HEK293 (cell line): ENCODE measurements around the gene RRP1.

Experiments used
- AEBP2 ChIP-seq: fragments of 450-650 bp; formaldehyde crosslinking; IDR thresholded peaks from 2 replicates; pipeline ENCODE4 v1.5.1; 2016; ENCODE audit warnings: missing biosample characterization, missing genetic modification characterization, borderline replicate concordance
- ATF2 ChIP-seq: fragments of 450-650 bp; formaldehyde crosslinking; IDR thresholded peaks from 2 replicates; pipeline ENCODE4 v1.5.1; 2016; ENCODE audit warnings: missing biosample characterization, missing genetic modification characterization, low read depth
- FEZF1 ChIP-seq: fragments of 450-650 bp; formaldehyde crosslinking; IDR thresholded peaks from 2 replicates; pipeline ENCODE4 v1.5.1; 2016; ENCODE audit warnings: missing biosample characterization, missing genetic modification characterization
- GLIS2 ChIP-seq: fragments of 450-650 bp; formaldehyde crosslinking; IDR thresholded peaks from 2 replicates; pipeline ENCODE4 v1.5.1; 2016; ENCODE audit warnings: missing biosample characterization, missing genetic modification characterization
- IKZF3 ChIP-seq: fragments of 450-650 bp; IDR thresholded peaks from 2 replicates; pipeline ENCODE4 v1.5.0; 2018; ENCODE audit warnings: missing biosample characterization, mild to moderate bottlenecking, missing genetic modification characterization, moderate library complexity
- KLF10 ChIP-seq: fragments of 450-650 bp; IDR thresholded peaks from 2 replicates; pipeline ENCODE4 v1.5.1; 2018; ENCODE audit warnings: missing biosample characterization, mild to moderate bottlenecking, missing genetic modification characterization
- MEIS1 ChIP-seq: sonication (generic); formaldehyde crosslinking; IDR thresholded peaks from 2 replicates; pipeline ENCODE4 v1.8.1; 2022; ENCODE audit warnings: missing genetic modification reagents, mild to moderate bottlenecking, borderline replicate concordance
- MYNN ChIP-seq: fragments of 450-650 bp; formaldehyde crosslinking; IDR thresholded peaks from 2 replicates; pipeline ENCODE4 v1.5.1; 2016; ENCODE audit warnings: missing biosample characterization, missing genetic modification characterization, borderline replicate concordance
- SALL2 ChIP-seq: fragments of 450-650 bp; formaldehyde crosslinking; IDR thresholded peaks from 2 replicates; pipeline ENCODE4 v1.5.0; 2017; ENCODE audit warnings: missing biosample characterization, mild to moderate bottlenecking, missing genetic modification characterization, borderline replicate concordance
- SP3 ChIP-seq: fragments of 450-650 bp; formaldehyde crosslinking; IDR thresholded peaks from 2 replicates; pipeline ENCODE4 v1.5.1; 2016; ENCODE audit warnings: missing biosample characterization, missing genetic modification characterization
- TRIM28 ChIP-seq: IDR thresholded peaks from 2 replicates; pipeline ENCODE4 v1.6.1; 2011; ENCODE audit warnings: low read length, control low read depth, borderline replicate concordance
- ZBTB17 ChIP-seq: fragments of 450-650 bp; formaldehyde crosslinking; IDR thresholded peaks from 2 replicates; pipeline ENCODE4 v1.5.1; 2016; ENCODE audit warnings: missing biosample characterization, missing genetic modification characterization
- ZFP3 ChIP-seq: fragments of 450-650 bp; formaldehyde crosslinking; IDR thresholded peaks from 2 replicates; pipeline ENCODE4 v1.5.1; 2016; ENCODE audit warnings: low read depth, missing biosample characterization, missing genetic modification characterization
- ZIC2 ChIP-seq: fragments of 450-650 bp; formaldehyde crosslinking; IDR thresholded peaks from 2 replicates; pipeline ENCODE4 v1.5.1; 2016; ENCODE audit warnings: missing biosample characterization, missing genetic modification characterization
- ZNF112 ChIP-seq: fragments of 450-650 bp; formaldehyde crosslinking; IDR thresholded peaks from 2 replicates; pipeline ENCODE4 v1.5.0; 2017; ENCODE audit warnings: missing biosample characterization, missing genetic modification characterization
- ZNF2 ChIP-seq: fragments of 450-650 bp; formaldehyde crosslinking; IDR thresholded peaks from 2 replicates; pipeline ENCODE4 v1.5.1; 2016; ENCODE audit warnings: missing biosample characterization, missing genetic modification characterization
- ZNF266 ChIP-seq: fragments of 450-650 bp; formaldehyde crosslinking; IDR thresholded peaks from 2 replicates; pipeline ENCODE4 v1.5.1; 2016; ENCODE audit warnings: missing biosample characterization, missing genetic modification characterization, low read depth
- ZNF341 ChIP-seq: fragments of 450-650 bp; formaldehyde crosslinking; IDR thresholded peaks from 2 replicates; pipeline ENCODE4; 2016; ENCODE audit warnings: low read depth, missing biosample characterization, missing genetic modification characterization
- ZNF521 ChIP-seq: fragments of 450-650 bp; formaldehyde crosslinking; IDR thresholded peaks from 2 replicates; pipeline ENCODE4 v1.5.1; 2017; ENCODE audit warnings: missing biosample characterization, mild to moderate bottlenecking, missing genetic modification characterization
- ZNF548 ChIP-seq: fragments of 450-650 bp; formaldehyde crosslinking; IDR thresholded peaks from 2 replicates; pipeline ENCODE4 v1.5.1; 2016; ENCODE audit warnings: missing biosample characterization, missing genetic modification characterization
- ZNF571 ChIP-seq: fragments of 450-650 bp; formaldehyde crosslinking; IDR thresholded peaks from 2 replicates; pipeline ENCODE4 v1.5.0; 2017; ENCODE audit warnings: missing biosample characterization, missing genetic modification characterization
- ZNF596 ChIP-seq: fragments of 450-650 bp; IDR thresholded peaks from 2 replicates; pipeline ENCODE4 v1.5.0; 2018; ENCODE audit warnings: missing biosample characterization, mild to moderate bottlenecking, missing genetic modification characterization, moderate library complexity
- ZNF600 ChIP-seq: fragments of 450-650 bp; formaldehyde crosslinking; IDR thresholded peaks from 2 replicates; pipeline ENCODE4 v1.5.1; 2016; ENCODE audit warnings: missing biosample characterization, missing genetic modification characterization
- ZNF610 ChIP-seq: fragments of 450-650 bp; formaldehyde crosslinking; IDR thresholded peaks from 2 replicates; pipeline ENCODE4 v1.5.1; 2016; ENCODE audit warnings: missing biosample characterization, missing genetic modification characterization, borderline replicate concordance
- ZNF624 ChIP-seq: fragments of 450-650 bp; formaldehyde crosslinking; IDR thresholded peaks from 2 replicates; pipeline ENCODE4 v1.5.1; 2017; ENCODE audit warnings: missing biosample characterization, missing genetic modification characterization
- ZNF664 ChIP-seq: fragments of 450-650 bp; formaldehyde crosslinking; IDR thresholded peaks from 2 replicates; pipeline ENCODE4 v1.5.1; 2016; ENCODE audit warnings: missing biosample characterization, missing genetic modification characterization
- ZNF677 ChIP-seq: fragments of 450-650 bp; IDR thresholded peaks from 2 replicates; pipeline ENCODE4 v1.5.0; 2018; ENCODE audit warnings: missing biosample characterization, mild to moderate bottlenecking, missing genetic modification characterization, moderate library complexity
- ZNF777 ChIP-seq: fragments of 450-650 bp; formaldehyde crosslinking; IDR thresholded peaks from 2 replicates; pipeline ENCODE4 v1.5.1; 2017; ENCODE audit warnings: missing biosample characterization, missing genetic modification characterization, borderline replicate concordance
- ZNF785 ChIP-seq: fragments of 450-650 bp; formaldehyde crosslinking; IDR thresholded peaks from 2 replicates; pipeline ENCODE4 v1.5.1; 2016; ENCODE audit warnings: missing biosample characterization, missing genetic modification characterization
- ZNF830 ChIP-seq: fragments of 450-650 bp; IDR thresholded peaks from 2 replicates; pipeline ENCODE4 v1.5.0; 2018; ENCODE audit warnings: missing biosample characterization, missing genetic modification characterization, low read depth, mild to moderate bottlenecking, moderate library complexity
- ZSCAN18 ChIP-seq: fragments of 450-650 bp; formaldehyde crosslinking; IDR thresholded peaks from 2 replicates; pipeline ENCODE4 v1.5.1; 2016; ENCODE audit warnings: missing biosample characterization, missing genetic modification characterization
- TF ChIP-seq, protein P1 (sequence below): fragments of 450-650 bp; formaldehyde crosslinking; IDR thresholded peaks from 2 replicates; pipeline ENCODE4 v1.5.1; 2016; ENCODE audit warnings: missing biosample characterization, missing genetic modification characterization
- TF ChIP-seq, protein P2 (sequence below): fragments of 450-650 bp; formaldehyde crosslinking; IDR thresholded peaks from 2 replicates; pipeline ENCODE4 v1.5.0; 2017; ENCODE audit warnings: missing biosample characterization, missing genetic modification characterization, borderline replicate concordance

RRP1 gene

DNA sequence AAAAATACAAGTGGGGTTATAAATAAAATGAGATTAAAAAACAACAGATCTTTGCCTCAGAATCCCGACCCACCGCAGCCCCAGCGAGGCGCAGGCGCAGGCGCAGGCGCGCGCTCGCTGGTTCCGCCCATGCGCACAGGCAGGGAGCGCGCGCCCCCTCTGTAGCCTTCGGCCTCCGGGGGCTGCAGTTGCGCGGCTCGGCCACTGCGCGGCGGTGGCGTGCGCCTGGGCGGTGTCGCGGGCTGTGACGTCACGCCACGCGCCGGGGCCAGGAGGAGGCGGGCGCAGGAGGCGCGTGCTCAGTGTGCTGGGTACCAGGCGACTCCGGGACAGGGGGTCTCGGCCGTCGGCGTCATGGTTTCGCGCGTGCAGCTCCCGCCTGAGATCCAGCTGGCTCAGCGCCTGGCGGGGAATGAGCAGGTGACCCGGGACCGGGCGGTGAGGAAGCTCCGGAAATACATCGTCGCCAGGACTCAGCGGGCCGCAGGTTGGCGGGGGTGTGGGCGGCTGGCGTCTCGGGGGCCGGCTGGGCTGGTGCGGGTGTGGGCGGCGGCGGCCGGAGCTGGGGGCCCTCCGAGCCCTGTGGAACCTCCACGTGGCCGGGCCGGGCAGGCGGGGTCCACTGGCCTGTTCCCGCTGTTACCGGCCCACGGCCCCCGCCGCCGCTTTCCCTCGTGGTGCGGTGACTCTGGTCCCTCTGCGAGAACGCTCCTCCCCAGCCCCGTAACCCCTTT is at the start of gene RRP1 (continued):
- TF ChIP-seq ATF2 (tag by site-specific recombination), result peak; percentile 92
- TF ChIP-seq SALL2 (tag by site-specific recombination), result no peak
- TF ChIP-seq ZNF521 (tag by site-specific recombination), result no peak
- TF ChIP-seq, protein P1, sequence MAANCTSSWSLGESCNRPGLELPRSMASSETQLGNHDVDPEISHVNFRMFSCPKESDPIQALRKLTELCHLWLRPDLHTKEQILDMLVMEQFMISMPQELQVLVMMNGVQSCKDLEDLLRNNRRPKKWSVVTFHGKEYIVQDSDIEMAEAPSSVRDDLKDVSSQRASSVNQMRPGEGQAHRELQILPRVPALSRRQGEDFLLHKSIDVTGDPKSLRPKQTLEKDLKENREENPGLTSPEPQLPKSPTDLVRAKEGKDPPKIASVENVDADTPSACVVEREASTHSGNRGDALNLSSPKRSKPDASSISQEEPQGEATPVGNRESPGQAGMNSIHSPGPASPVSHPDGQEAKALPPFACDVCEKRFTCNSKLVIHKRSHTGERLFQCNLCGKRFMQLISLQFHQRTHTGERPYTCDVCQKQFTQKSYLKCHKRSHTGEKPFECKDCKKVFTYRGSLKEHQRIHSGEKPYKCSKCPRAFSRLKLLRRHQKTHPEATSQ, result peak; percentile 54
- peak; percentile 32; the same call in 1 of the 2 replicates for TF ChIP-seq ZNF610 (tag by site-specific recombination)
- TF ChIP-seq ZNF548, result no peak
- no peak for TF ChIP-seq ZNF677 (tag by site-specific recombination)
- TF ChIP-seq, protein P2, sequence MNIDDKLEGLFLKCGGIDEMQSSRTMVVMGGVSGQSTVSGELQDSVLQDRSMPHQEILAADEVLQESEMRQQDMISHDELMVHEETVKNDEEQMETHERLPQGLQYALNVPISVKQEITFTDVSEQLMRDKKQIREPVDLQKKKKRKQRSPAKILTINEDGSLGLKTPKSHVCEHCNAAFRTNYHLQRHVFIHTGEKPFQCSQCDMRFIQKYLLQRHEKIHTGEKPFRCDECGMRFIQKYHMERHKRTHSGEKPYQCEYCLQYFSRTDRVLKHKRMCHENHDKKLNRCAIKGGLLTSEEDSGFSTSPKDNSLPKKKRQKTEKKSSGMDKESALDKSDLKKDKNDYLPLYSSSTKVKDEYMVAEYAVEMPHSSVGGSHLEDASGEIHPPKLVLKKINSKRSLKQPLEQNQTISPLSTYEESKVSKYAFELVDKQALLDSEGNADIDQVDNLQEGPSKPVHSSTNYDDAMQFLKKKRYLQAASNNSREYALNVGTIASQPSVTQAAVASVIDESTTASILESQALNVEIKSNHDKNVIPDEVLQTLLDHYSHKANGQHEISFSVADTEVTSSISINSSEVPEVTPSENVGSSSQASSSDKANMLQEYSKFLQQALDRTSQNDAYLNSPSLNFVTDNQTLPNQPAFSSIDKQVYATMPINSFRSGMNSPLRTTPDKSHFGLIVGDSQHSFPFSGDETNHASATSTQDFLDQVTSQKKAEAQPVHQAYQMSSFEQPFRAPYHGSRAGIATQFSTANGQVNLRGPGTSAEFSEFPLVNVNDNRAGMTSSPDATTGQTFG (tag by site-specific recombination), result no peak
- TF ChIP-seq ZNF112 (tag by site-specific recombination), result no peak
- TF ChIP-seq ZIC2 (tag by site-specific recombination), result peak; percentile 78
- TF ChIP-seq ZNF777 (tag by site-specific recombination), result no peak
- TF ChIP-seq MYNN (tag by site-specific recombination), result no peak
- TF ChIP-seq GLIS2 (tag by site-specific recombination), result peak; percentile 94
- peak; percentile 35; the same call in 1 of the 2 replicates for TF ChIP-seq FEZF1 (tag by site-specific recombination)
- no peak for TF ChIP-seq ZFP3 (tag by site-specific recombination)
- no peak for TF ChIP-seq ZNF624 (tag by site-specific recombination)
- TF ChIP-seq ZNF266, result no peak
- TF ChIP-seq TRIM28, result no peak
- no peak; the same call in 1 of the 2 replicates for TF ChIP-seq ZNF596 (tag by site-specific recombination)
- 0 out of 2 replicates have a peak, but pooled peaks have one; percentile 92 for TF ChIP-seq ZNF600
- no peak for TF ChIP-seq ZNF664 (tag by site-specific recombination)
- no peak for TF ChIP-seq ZNF2 (tag by site-specific recombination)
- no peak for TF ChIP-seq ZNF341
- TF ChIP-seq IKZF3, result peak; percentile 58; the same call in 1 of the 2 replicates
- TF ChIP-seq ZNF571 (tag by site-specific recombination), result no peak
- no peak; the same call in 1 of the 2 replicates for TF ChIP-seq ZNF785
- no peak for TF ChIP-seq ZNF830
- TF ChIP-seq KLF10 (tag by site-specific recombination), result peak; percentile 93
- no peak for TF ChIP-seq MEIS1 (CRISPR knock-in tag)
- TF ChIP-seq AEBP2, result no peak
- TF ChIP-seq SP3 (tag by site-specific recombination), result peak; percentile 70
- TF ChIP-seq ZBTB17 (tag by site-specific recombination), result 0 out of 2 replicates have a peak, but pooled peaks have one; percentile 1
- TF ChIP-seq ZSCAN18 (tag by site-specific recombination), result no peak
